GM20431 (cell line): Measurements from ENCODE around the gene GSTM3.

Source experiments
- in situ Hi-C: fragments of 300-500 bp; cut with MseI, MboI; formaldehyde crosslinking; loops from one replicate; pipeline ENCODE4 v1.15.0; 2020; ENCODE audit warnings: low sequenced_read_pairs; ENCODE audit not compliant: unreplicated experiment

Gene GSTM3

GRCh38 chr1:109776206-109776835, 35.5 kb upstream of the GSTM3 start:
- in situ Hi-C loops = loop anchor here (10.0 kb wide), 1 partner anchor 208 kb away; the partner anchor contains the start of gene AHCYL1

GRCh38 chr1:109775398-109775797, 34.6 kb upstream of the GSTM3 start:
- in situ Hi-C loops = loop anchor here (10.0 kb wide), 1 partner anchor 209 kb away; the partner anchor contains the start of gene AHCYL1

- in situ Hi-C loops = loop anchor here (5.0 to 25.0 kb wide), 3 partner anchors 112 to 227 kb away; partner anchors contain the start of genes AHCYL1, GNAI3, GSTM2 and GSTM4
Measured at GRCh38 chr1:109773900-109774485, 33.2 kb upstream of the GSTM3 start.

- in situ Hi-C loops = loop anchor here (5.0 to 25.0 kb wide), 3 partner anchors 111 to 226 kb away; partner anchors contain the start of genes AHCYL1, GNAI3, GSTM2 and GSTM4
Measured at GRCh38 chr1:109773203-109773899, 32.5 kb upstream of the GSTM3 start.

- in situ Hi-C loops = loop anchor here (5.0 to 25.0 kb wide), 3 partner anchors 110 to 225 kb away; partner anchors contain the start of genes AHCYL1, GNAI3, GSTM2 and GSTM4
Measured at GRCh38 chr1:109772658-109773202, 31.9 kb upstream of the GSTM3 start.

- in situ Hi-C loops = loop anchor here (5.0 to 25.0 kb wide), 3 partner anchors 110 to 225 kb away; partner anchors contain the start of genes AHCYL1, GNAI3, GSTM2 and GSTM4
Measured at GRCh38 chr1:109771712-109772657, 31.1 kb upstream of the GSTM3 start.

- in situ Hi-C loops = loop anchor here (5.0 to 25.0 kb wide), 3 partner anchors 108 to 223 kb away; partner anchors contain the start of genes AHCYL1, GNAI3, GSTM2 and GSTM4
Measured at GRCh38 chr1:109770331-109771095, 29.7 kb upstream of the GSTM3 start.

GRCh38 chr1:109769330-109770078, 28.7 kb upstream of the GSTM3 start:
- in situ Hi-C loops = loop anchor here (5.0 to 25.0 kb wide), 3 partner anchors 107 to 222 kb away; partner anchors contain the start of genes AHCYL1, GNAI3, GSTM2 and GSTM4

- in situ Hi-C loops = loop anchor here (25.0 kb wide), 1 partner anchor 107 kb away; the partner anchor contains the start of genes GSTM2 and GSTM4
Measured at GRCh38 chr1:109768820-109769219, 28.0 kb upstream of the GSTM3 start.

GRCh38 chr1:109768335-109768650, 27.5 kb upstream of the GSTM3 start:
- in situ Hi-C loops = loop anchor here (25.0 kb wide), 1 partner anchor 106 kb away; the partner anchor contains the start of genes GSTM2 and GSTM4

GRCh38 chr1:109767637-109768334, 26.9 kb upstream of the GSTM3 start:
- in situ Hi-C loops = loop anchor here (25.0 kb wide), 1 partner anchor 105 kb away; the partner anchor contains the start of genes GSTM2 and GSTM4

- in situ Hi-C loops = loop anchor here (25.0 kb wide), 1 partner anchor 105 kb away; the partner anchor contains the start of genes GSTM2 and GSTM4
Measured at GRCh38 chr1:109766991-109767636, 26.3 kb upstream of the GSTM3 start.

- in situ Hi-C loops = loop anchor here (25.0 kb wide), 1 partner anchor 104 kb away; the partner anchor contains the start of genes GSTM2 and GSTM4
Measured at GRCh38 chr1:109765896-109766615, 25.2 kb upstream of the GSTM3 start.

- in situ Hi-C loops = loop anchor here (25.0 kb wide), 1 partner anchor 103 kb away; the partner anchor contains the start of genes GSTM2 and GSTM4
Measured at GRCh38 chr1:109765483-109765815, 24.6 kb upstream of the GSTM3 start.
